HG03571 (cell line): ENCODE results near the gene SLC17A8.
"Not testable (repeated sequence)": the region's sequence is repeated elsewhere in the genome, so short reads cannot be mapped to it uniquely, and the experiment has no call there.

ENCODE experiments used
- ATAC-seq: cut with Tn5 transposase; IDR thresholded peaks from one replicate; pipeline ENCODE4 v1.9.1; 2021; ENCODE audit not compliant: unreplicated experiment

SLC17A8 gene

GRCh38 chr12:100356644-100357223 lies at the start of gene SLC17A8:
Gene SLC17A8 (plus strand): TSS chr12:100357074. CDS start chr12:100357392, 318 bp downstream.
- no peak for ATAC-seq

- not testable (repeated sequence) for ATAC-seq
Measured at GRCh38 chr12:100308138-100308537, 48.7 kb upstream of the SLC17A8 start.

GRCh38 chr12:100311317-100311716 lies 45.6 kb upstream of the SLC17A8 start:
- ATAC-seq, result no peak

- ATAC-seq, result no peak
Measured at GRCh38 chr12:100317371-100317770, 39.5 kb upstream of the SLC17A8 start.

GRCh38 chr12:100324498-100324897 lies 32.4 kb upstream of the SLC17A8 start:
- peak; percentile 55 for ATAC-seq

- no peak for ATAC-seq
Measured at GRCh38 chr12:100326208-100326607, 30.7 kb upstream of the SLC17A8 start.

GRCh38 chr12:100329800-100330199 lies 27.1 kb upstream of the SLC17A8 start:
- ATAC-seq, result peak; percentile 87

GRCh38 chr12:100331871-100332270 lies 25.0 kb upstream of the SLC17A8 start:
- ATAC-seq, result no peak

GRCh38 chr12:100332852-100333251 lies 24.0 kb upstream of the SLC17A8 start:
- ATAC-seq, result no peak

GRCh38 chr12:100337299-100337698 lies 19.6 kb upstream of the SLC17A8 start:
- ATAC-seq, result no peak

GRCh38 chr12:100337727-100338126 lies 19.1 kb upstream of the SLC17A8 start:
- no peak for ATAC-seq

- no peak for ATAC-seq
Measured at GRCh38 chr12:100339071-100339470, 17.8 kb upstream of the SLC17A8 start.

- not testable (repeated sequence) for ATAC-seq
Measured at GRCh38 chr12:100342897-100343296, 14.0 kb upstream of the SLC17A8 start.

- ATAC-seq, result not testable (repeated sequence)
Measured at GRCh38 chr12:100344351-100344750, 12.5 kb upstream of the SLC17A8 start.

GRCh38 chr12:100345020-100345767 lies 11.7 kb upstream of the SLC17A8 start:
- ATAC-seq, result no peak

- ATAC-seq, result no peak
Measured at GRCh38 chr12:100346660-100347059, 10.2 kb upstream of the SLC17A8 start.

GRCh38 chr12:100348657-100349454 lies 8.0 kb upstream of the SLC17A8 start:
- no peak for ATAC-seq

GRCh38 chr12:100359248-100359647 lies 2.4 kb downstream of the SLC17A8 start:
- no peak for ATAC-seq

GRCh38 chr12:100359822-100360221 lies 2.9 kb downstream of the SLC17A8 start:
- no peak for ATAC-seq

GRCh38 chr12:100360450-100360849 lies 3.6 kb downstream of the SLC17A8 start:
- ATAC-seq, result no peak

GRCh38 chr12:100364324-100364723 lies 7.5 kb downstream of the SLC17A8 start:
- no peak for ATAC-seq

GRCh38 chr12:100365411-100365810 lies 8.5 kb downstream of the SLC17A8 start:
- ATAC-seq, result no peak
